HCT116 (cell line): ENCODE measurements around the gene ZNF653. TPM values are rescaled to one million over a fixed set of nuclear protein-coding genes. Genes with fewer than 3 reads are reported as not detected.

ENCODE experiments used
- ATAC-seq: fragments of 200-7000 bp; cut with Tn5 transposase; 2 replicates; pipeline ENCODE4 v1.9.1; 2020; ENCODE audit warnings: mild to moderate bottlenecking, moderate library complexity
- BruUV-seq: library from RNA; stranded (reverse); fragments of 400-500 nt; replicated peaks from 2 replicates; lab custom pipeline; 2021; lab: Mats Ljungman, UMichigan
- CTCF ChIA-PET: fragments of 300-600 bp; sonication (Branson Sonifier 250); formaldehyde crosslinking; loops from one replicate; lab custom pipeline; 2021; ENCODE audit warnings: antibody characterized with exemption; lab: Charles Lee
- POLR2A ChIA-PET: fragments of 300-600, 350-600 bp; sonication (Branson Sonifier 250); formaldehyde crosslinking; loops from one replicate; lab custom pipeline; 2021; ENCODE audit warnings: antibody characterized with exemption; lab: Charles Lee
- RAD21 ChIA-PET, 2 experiments: fragments of 300-600 bp; sonication (Branson Sonifier 250); formaldehyde crosslinking; loops; one replicate each; lab custom pipeline; 2023; ENCODE audit warnings: low total read pairs in 2 of 2; ENCODE audit not compliant: uncharacterized antibody in 2 of 2, unreplicated experiment in 2 of 2, low non-redundant PET in 1 of 2; lab: Charles Lee
- DNase-seq: peaks from one replicate; pipeline ENCODE4 v3.0.0-alpha.2; 2010; ENCODE audit warnings: low read depth, low spot score
- H2AFZ ChIP-seq: fragments of 200-600 bp; shearing (Covaris generic), sonication (generic); 2 replicates; pipeline ENCODE4 v1.6.1; 2017; ENCODE audit warnings: low read depth, mixed run types, mixed read lengths, antibody characterized with exemption, low read length; ENCODE audit not compliant: poor library complexity, severe bottlenecking
- H3K27ac ChIP-seq: 2 replicates; pipeline ENCODE4 v1.5.1; 2012; ENCODE audit warnings: low read depth, low read length
- H3K27me3 ChIP-seq: fragments of 200-600 bp; sonication (generic); 2 replicates; pipeline ENCODE4 v1.6.1; 2016; ENCODE audit warnings: mixed run types, low read length, mixed read lengths; ENCODE audit not compliant: insufficient read depth
- H3K36me3 ChIP-seq, 2 experiments: fragments of 200-500 bp in 1 of 2; fragments of 200-600 bp in 1 of 2; sonication (Bioruptor generic) in 1 of 2; sonication (generic) in 1 of 2; 2 replicates each; pipeline versions ENCODE4 v1.5.1 to v1.6.1; 2014 to 2016; ENCODE audit warnings: low read length in 2 of 2, inconsistent platforms in 1 of 2, mixed read lengths in 1 of 2, mixed run types in 1 of 2; ENCODE audit not compliant: insufficient read depth in 2 of 2, control insufficient read depth in 1 of 2
- H3K4me1 ChIP-seq, 2 experiments: fragments of 200-600 bp in 1 of 2; sonication (generic) in 1 of 2; 2 replicates each; pipeline versions ENCODE4 v1.5.1 to v1.6.1; 2012 to 2017; ENCODE audit warnings: low read length in 2 of 2, inconsistent platforms in 1 of 2, mild to moderate bottlenecking in 1 of 2, mixed read lengths in 1 of 2, mixed run types in 1 of 2, moderate library complexity in 1 of 2; ENCODE audit not compliant: insufficient read depth in 2 of 2, control insufficient read depth in 1 of 2
- H3K4me2 ChIP-seq: fragments of 200-600 bp; sonication (generic); 2 replicates; pipeline ENCODE4 v1.6.1; 2017; ENCODE audit warnings: mixed run types, low read length, mixed read lengths
- H3K4me3 ChIP-seq, 2 experiments: fragments of 200-600 bp in 1 of 2; sonication (generic) in 1 of 2; replicated peaks in 1 of 2; 2 replicates each; pipeline ENCODE4 v1.5.1; 2011 to 2016; ENCODE audit warnings: low read length in 2 of 2, control low read depth in 1 of 2, low read depth in 1 of 2, mild to moderate bottlenecking in 1 of 2, mixed read lengths in 1 of 2, mixed run types in 1 of 2
- H3K79me2 ChIP-seq: fragments of 200-600 bp; sonication (generic); 2 replicates; pipeline ENCODE4 v1.6.1; 2017; ENCODE audit warnings: mild to moderate bottlenecking, mixed run types, low read length, moderate library complexity, mixed read lengths; ENCODE audit not compliant: insufficient read depth
- H3K9ac ChIP-seq: fragments of 200-600 bp; sonication (generic); 2 replicates; pipeline ENCODE4 v1.6.1; 2016; ENCODE audit warnings: low read length, mixed read lengths
- H3K9me2 ChIP-seq: fragments of 200-600 bp; sonication (generic), shearing (Covaris generic); 2 replicates; pipeline ENCODE4 v1.6.1; 2017; ENCODE audit warnings: mixed run types, mild to moderate bottlenecking, moderate library complexity; ENCODE audit not compliant: insufficient read depth
- H3K9me3 ChIP-seq, 2 experiments: fragments of 200-500 bp in 1 of 2; fragments of 200-600 bp in 1 of 2; sonication (Bioruptor generic) in 1 of 2; sonication (generic) in 1 of 2; 2 replicates each; pipeline ENCODE4 v1.6.1; 2014 to 2017; ENCODE audit warnings: low read length in 2 of 2, mixed read lengths in 2 of 2, inconsistent platforms in 1 of 2, low read depth in 1 of 2, mild to moderate bottlenecking in 1 of 2, mixed run types in 1 of 2, moderate library complexity in 1 of 2; ENCODE audit not compliant: control insufficient read depth in 1 of 2, insufficient read depth in 1 of 2
- H4K20me1 ChIP-seq: fragments of 200-600 bp; sonication (generic), shearing (Covaris generic); 2 replicates; pipeline ENCODE4 v1.6.1; 2017; ENCODE audit warnings: mixed run types, mild to moderate bottlenecking, moderate library complexity; ENCODE audit not compliant: insufficient read depth
- CEBPB ChIP-seq: IDR thresholded peaks from 2 replicates; pipeline ENCODE4 v1.6.1; 2012; ENCODE audit warnings: low read depth
- EGR1 ChIP-seq: IDR thresholded peaks from 2 replicates; pipeline ENCODE4 v1.6.1; 2012; ENCODE audit warnings: low read depth
- FOSL1 ChIP-seq: IDR thresholded peaks from 2 replicates; pipeline ENCODE4 v1.6.1; 2012; ENCODE audit warnings: low read depth
- JUND ChIP-seq: IDR thresholded peaks from 2 replicates; pipeline ENCODE4 v1.6.1; 2012
- POLR2AphosphoS5 ChIP-seq: IDR thresholded peaks from 2 replicates; pipeline ENCODE4 v1.6.1; 2011; ENCODE audit warnings: mild to moderate bottlenecking, low read depth, low read length, moderate library complexity
- RAD21 ChIP-seq: IDR thresholded peaks from 2 replicates; pipeline ENCODE4 v1.6.1; 2012; ENCODE audit warnings: low read depth, mild to moderate bottlenecking
- SRF ChIP-seq: IDR thresholded peaks from 2 replicates; pipeline ENCODE4 v1.6.1; 2012; ENCODE audit warnings: low read depth
- YY1 ChIP-seq: IDR thresholded peaks from 2 replicates; pipeline ENCODE4 v1.6.1; 2011; ENCODE audit warnings: low read length, low read depth, moderate library complexity, mild to moderate bottlenecking; ENCODE audit not compliant: insufficient replicate concordance; ENCODE audit errors: extremely low read depth
- ZFX ChIP-seq: fragments of 450-650 bp; IDR thresholded peaks from 2 replicates; pipeline ENCODE4 v1.6.1; 2017
- intact Hi-C: fragments of 100-400 bp; cut with micrococcal nuclease; formaldehyde crosslinking; loops from 2 replicates; pipeline ENCODE4 v1.10.0; 2022
- total RNA-seq: library from RNA; stranded (reverse); gene quantifications from one replicate; pipeline ENCODE4 v1.2.1, GENCODE V29; 2021; ENCODE audit not compliant: unreplicated experiment
- TF ChIP-seq, protein P1 (sequence below): IDR thresholded peaks from 2 replicates; pipeline ENCODE4 v1.6.1; 2012
- TF ChIP-seq, protein P2 (sequence below): IDR thresholded peaks from 2 replicates; pipeline ENCODE4 v1.6.1; 2012
- TF ChIP-seq, protein P3 (sequence below), 3 experiments: fragments of 200-600 bp in 1 of 3; sonication (generic) in 1 of 3; IDR thresholded peaks in 2 of 3; conservative IDR thresholded peaks in 1 of 3; 2 replicates each; pipeline ENCODE4 v1.5.1; 2012 to 2017; ENCODE audit warnings: low read depth in 2 of 3, low read length in 2 of 3, antibody characterized with exemption in 1 of 3, borderline replicate concordance in 1 of 3, control low read depth in 1 of 3, mild to moderate bottlenecking in 1 of 3, mixed read lengths in 1 of 3, mixed run types in 1 of 3, moderate library complexity in 1 of 3; ENCODE audit not compliant: insufficient read depth in 1 of 3
- TF ChIP-seq, protein P4 (sequence below): IDR thresholded peaks from 2 replicates; pipeline ENCODE4 v1.6.1; 2011; ENCODE audit warnings: mild to moderate bottlenecking, low read length, moderate library complexity; ENCODE audit not compliant: insufficient replicate concordance; ENCODE audit errors: extremely low read depth
- TF ChIP-seq, protein P5 (sequence below): IDR thresholded peaks from 2 replicates; pipeline ENCODE4 v1.6.1; 2012; ENCODE audit warnings: low read depth

ZNF653 gene
- total RNA-seq, 1 experiment from 2014 or later, result 16.1 TPM

DNA sequence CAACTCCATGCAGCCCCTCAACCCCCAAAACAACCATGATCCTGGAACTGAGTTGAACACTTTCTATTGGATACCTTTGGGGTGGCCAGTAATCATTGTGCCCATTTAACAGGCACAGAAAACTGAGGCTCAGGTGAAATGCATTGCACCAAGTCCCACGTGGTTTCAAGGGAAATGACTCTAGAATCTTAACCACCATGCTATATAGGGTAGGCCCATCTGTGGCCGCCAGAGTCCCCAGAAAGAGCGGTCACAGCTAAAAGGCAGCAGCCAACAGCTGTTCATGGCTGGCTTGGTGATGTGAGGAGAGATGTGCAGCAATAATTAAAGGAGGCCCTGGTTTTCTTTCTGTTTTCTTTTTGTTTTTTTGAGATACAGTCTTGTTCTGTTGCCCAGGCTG is 35.6 kb upstream of the ZNF653 start (continued):
- TF ChIP-seq SRF (no peak), CEBPB (no peak), EGR1 (no peak), YY1 (no peak), POLR2AphosphoS5 (no peak), JUND (no peak), ZFX (no peak)
- TF ChIP-seq, protein P1, sequence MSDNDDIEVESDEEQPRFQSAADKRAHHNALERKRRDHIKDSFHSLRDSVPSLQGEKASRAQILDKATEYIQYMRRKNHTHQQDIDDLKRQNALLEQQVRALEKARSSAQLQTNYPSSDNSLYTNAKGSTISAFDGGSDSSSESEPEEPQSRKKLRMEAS, result no peak
- TF ChIP-seq, protein P2, sequence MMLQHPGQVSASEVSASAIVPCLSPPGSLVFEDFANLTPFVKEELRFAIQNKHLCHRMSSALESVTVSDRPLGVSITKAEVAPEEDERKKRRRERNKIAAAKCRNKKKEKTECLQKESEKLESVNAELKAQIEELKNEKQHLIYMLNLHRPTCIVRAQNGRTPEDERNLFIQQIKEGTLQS, result no peak
- TF ChIP-seq, protein P3, sequence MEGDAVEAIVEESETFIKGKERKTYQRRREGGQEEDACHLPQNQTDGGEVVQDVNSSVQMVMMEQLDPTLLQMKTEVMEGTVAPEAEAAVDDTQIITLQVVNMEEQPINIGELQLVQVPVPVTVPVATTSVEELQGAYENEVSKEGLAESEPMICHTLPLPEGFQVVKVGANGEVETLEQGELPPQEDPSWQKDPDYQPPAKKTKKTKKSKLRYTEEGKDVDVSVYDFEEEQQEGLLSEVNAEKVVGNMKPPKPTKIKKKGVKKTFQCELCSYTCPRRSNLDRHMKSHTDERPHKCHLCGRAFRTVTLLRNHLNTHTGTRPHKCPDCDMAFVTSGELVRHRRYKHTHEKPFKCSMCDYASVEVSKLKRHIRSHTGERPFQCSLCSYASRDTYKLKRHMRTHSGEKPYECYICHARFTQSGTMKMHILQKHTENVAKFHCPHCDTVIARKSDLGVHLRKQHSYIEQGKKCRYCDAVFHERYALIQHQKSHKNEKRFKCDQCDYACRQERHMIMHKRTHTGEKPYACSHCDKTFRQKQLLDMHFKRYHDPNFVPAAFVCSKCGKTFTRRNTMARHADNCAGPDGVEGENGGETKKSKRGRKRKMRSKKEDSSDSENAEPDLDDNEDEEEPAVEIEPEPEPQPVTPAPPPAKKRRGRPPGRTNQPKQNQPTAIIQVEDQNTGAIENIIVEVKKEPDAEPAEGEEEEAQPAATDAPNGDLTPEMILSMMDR (IDR thresholded peaks at IDR 0.05 in 2 of 3, conservative IDR thresholded peaks at IDR 0.05 in 1 of 3; ENCODE audit: borderline replicate concordance in 1 of 3, insufficient read depth in 1 of 3, low read depth in 2 of 3, low read length in 2 of 3), result no peak

DNA sequence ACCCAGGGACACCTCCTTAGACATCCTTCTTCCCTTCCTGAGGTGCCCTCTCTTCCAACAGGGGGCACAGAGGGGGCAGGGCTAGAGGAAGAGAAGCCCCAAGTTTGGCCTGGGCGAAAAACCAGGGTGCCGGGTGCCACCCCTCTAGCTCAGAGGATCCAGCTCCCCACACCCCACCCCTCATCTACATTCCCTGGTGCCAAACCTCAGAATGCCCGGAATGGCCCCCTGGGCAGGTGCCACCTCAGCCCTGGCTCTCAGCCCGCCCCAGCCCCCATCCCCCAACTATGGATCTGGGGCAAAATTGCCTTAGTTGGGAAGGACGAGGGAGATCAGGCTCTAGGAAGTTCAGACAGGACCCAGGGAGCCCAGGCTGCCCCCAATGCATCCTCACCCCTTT is 35.0 kb upstream of the ZNF653 start:
- Histone ChIP-seq H4K20me1 (no peaks in the 10 kb centered on the region), H3K36me3 (no peaks in the 10 kb centered on the region), H3K9me3 (no peaks in the 10 kb centered on the region), H3K4me1 (peaks cover 4 to 16% of the 10 kb centered on the region in 2 experiments), H3K27me3 (no peaks in the 10 kb centered on the region), H2AFZ (no peak overlapping the region), H3K9ac (no peak overlapping the region), H3K79me2 (no peaks in the 10 kb centered on the region), H3K4me3 (no peak overlapping the region), H3K4me2 (no peak overlapping the region), H3K9me2 (no peaks in the 10 kb centered on the region), H3K27ac (no peak overlapping the region)
- ChIA-PET CTCF (no interaction called here), RAD21 (no interaction called here), POLR2A (no interaction called here)
- DNase-seq (no peak), ATAC-seq (no peak)
- intact Hi-C loops, result no loop called here
- no TSS peak for BruUV-seq
- no peak for TF ChIP-seq RAD21
- TF ChIP-seq, protein P4, sequence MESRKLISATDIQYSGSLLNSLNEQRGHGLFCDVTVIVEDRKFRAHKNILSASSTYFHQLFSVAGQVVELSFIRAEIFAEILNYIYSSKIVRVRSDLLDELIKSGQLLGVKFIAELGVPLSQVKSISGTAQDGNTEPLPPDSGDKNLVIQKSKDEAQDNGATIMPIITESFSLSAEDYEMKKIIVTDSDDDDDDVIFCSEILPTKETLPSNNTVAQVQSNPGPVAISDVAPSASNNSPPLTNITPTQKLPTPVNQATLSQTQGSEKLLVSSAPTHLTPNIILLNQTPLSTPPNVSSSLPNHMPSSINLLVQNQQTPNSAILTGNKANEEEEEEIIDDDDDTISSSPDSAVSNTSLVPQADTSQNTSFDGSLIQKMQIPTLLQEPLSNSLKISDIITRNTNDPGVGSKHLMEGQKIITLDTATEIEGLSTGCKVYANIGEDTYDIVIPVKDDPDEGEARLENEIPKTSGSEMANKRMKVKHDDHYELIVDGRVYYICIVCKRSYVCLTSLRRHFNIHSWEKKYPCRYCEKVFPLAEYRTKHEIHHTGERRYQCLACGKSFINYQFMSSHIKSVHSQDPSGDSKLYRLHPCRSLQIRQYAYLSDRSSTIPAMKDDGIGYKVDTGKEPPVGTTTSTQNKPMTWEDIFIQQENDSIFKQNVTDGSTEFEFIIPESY, result no peak
- TF ChIP-seq, protein P3 (IDR thresholded peaks at IDR 0.05 in 2 of 3, conservative IDR thresholded peaks at IDR 0.05 in 1 of 3; ENCODE audit: borderline replicate concordance in 1 of 3, insufficient read depth in 1 of 3, low read depth in 2 of 3, low read length in 2 of 3), result no peak
- no peak for TF ChIP-seq JUND
- TF ChIP-seq, protein P5, sequence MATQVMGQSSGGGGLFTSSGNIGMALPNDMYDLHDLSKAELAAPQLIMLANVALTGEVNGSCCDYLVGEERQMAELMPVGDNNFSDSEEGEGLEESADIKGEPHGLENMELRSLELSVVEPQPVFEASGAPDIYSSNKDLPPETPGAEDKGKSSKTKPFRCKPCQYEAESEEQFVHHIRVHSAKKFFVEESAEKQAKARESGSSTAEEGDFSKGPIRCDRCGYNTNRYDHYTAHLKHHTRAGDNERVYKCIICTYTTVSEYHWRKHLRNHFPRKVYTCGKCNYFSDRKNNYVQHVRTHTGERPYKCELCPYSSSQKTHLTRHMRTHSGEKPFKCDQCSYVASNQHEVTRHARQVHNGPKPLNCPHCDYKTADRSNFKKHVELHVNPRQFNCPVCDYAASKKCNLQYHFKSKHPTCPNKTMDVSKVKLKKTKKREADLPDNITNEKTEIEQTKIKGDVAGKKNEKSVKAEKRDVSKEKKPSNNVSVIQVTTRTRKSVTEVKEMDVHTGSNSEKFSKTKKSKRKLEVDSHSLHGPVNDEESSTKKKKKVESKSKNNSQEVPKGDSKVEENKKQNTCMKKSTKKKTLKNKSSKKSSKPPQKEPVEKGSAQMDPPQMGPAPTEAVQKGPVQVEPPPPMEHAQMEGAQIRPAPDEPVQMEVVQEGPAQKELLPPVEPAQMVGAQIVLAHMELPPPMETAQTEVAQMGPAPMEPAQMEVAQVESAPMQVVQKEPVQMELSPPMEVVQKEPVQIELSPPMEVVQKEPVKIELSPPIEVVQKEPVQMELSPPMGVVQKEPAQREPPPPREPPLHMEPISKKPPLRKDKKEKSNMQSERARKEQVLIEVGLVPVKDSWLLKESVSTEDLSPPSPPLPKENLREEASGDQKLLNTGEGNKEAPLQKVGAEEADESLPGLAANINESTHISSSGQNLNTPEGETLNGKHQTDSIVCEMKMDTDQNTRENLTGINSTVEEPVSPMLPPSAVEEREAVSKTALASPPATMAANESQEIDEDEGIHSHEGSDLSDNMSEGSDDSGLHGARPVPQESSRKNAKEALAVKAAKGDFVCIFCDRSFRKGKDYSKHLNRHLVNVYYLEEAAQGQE, result no peak
- TF ChIP-seq, protein P1, result no peak
- no peak for TF ChIP-seq FOSL1
